ENCODE data around the gene CASP7.

DNA sequence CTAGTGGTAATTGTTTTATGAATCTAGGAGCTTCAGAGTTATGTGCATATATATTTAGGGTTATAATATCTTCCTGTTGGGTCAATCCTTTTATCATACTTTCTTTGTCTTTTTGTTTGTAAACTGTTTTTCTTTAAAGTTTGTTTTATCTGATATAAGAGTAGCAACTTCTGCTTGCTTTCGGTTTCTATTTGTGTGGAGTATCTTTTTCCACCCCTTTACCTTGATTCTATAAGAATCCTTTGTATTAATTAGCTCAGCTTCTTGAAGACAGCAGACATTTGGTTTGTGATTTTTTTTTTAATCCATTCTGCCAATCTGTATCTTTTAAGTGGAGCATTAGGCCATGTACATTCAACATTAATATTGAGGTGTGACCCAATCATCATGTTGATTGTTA is 9.3 kb downstream of the CASP7 start:
- no peak for TF ChIP-seq POLR2A (IDR thresholded peaks at IDR 0.05)
- TF ChIP-seq, protein P1, sequence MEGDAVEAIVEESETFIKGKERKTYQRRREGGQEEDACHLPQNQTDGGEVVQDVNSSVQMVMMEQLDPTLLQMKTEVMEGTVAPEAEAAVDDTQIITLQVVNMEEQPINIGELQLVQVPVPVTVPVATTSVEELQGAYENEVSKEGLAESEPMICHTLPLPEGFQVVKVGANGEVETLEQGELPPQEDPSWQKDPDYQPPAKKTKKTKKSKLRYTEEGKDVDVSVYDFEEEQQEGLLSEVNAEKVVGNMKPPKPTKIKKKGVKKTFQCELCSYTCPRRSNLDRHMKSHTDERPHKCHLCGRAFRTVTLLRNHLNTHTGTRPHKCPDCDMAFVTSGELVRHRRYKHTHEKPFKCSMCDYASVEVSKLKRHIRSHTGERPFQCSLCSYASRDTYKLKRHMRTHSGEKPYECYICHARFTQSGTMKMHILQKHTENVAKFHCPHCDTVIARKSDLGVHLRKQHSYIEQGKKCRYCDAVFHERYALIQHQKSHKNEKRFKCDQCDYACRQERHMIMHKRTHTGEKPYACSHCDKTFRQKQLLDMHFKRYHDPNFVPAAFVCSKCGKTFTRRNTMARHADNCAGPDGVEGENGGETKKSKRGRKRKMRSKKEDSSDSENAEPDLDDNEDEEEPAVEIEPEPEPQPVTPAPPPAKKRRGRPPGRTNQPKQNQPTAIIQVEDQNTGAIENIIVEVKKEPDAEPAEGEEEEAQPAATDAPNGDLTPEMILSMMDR (IDR thresholded peaks at IDR 0.05 in 4 of 5, conservative IDR thresholded peaks at IDR 0.05 in 1 of 5) = no peak

Measured in gastrocnemius medialis (tissue), 4 donors.